KOPT-K1 (cell line): ENCODE measurements around the gene COL6A6.
"Not testable (repeated sequence)": the region's sequence is repeated elsewhere in the genome, so short reads cannot be mapped to it uniquely, and the experiment has no call there.

Experiments
- H3K27ac ChIP-seq: fragments of 200-600 bp; sonication (generic); 2 replicates; pipeline ENCODE4 v1.5.1; 2016; ENCODE audit warnings: antibody characterized with exemption, mild to moderate bottlenecking, low read depth, low read length; ENCODE audit not compliant: poor library complexity, severe bottlenecking
- H3K36me3 ChIP-seq: fragments of 200-600 bp; sonication (generic); 2 replicates; pipeline ENCODE4 v1.5.1; 2017; ENCODE audit warnings: antibody characterized with exemption, mild to moderate bottlenecking, low read length, moderate library complexity; ENCODE audit not compliant: insufficient read depth
- H3K9me3 ChIP-seq: fragments of 200-600 bp; sonication (generic); 2 replicates; pipeline ENCODE4 v1.5.1; 2017; ENCODE audit warnings: antibody characterized with exemption, low read length, mild to moderate bottlenecking; ENCODE audit not compliant: insufficient read depth, poor library complexity, severe bottlenecking

Gene COL6A6

DNA sequence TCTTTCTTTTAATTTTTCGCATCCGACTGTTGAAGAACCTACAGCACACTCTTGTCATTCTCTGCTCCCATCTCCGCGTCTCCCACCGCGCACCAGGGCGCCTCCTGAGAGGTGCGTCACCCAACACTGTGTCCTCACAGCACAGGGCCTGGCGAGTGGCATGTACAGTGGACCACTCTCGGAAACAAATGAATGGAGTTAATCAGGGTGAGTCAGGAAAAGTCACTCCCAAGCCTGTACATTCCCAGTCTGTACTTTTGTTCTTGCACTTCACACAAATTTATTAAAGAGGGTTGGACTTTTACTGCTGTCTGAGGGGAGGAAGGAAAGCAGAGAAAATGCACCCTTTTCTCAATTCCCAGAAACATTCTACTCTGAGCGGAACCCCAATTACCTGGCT lies 625 bp downstream of the COL6A6 start:
- Histone ChIP-seq H3K9me3 (peaks cover 6% of the 10 kb centered on the region), H3K27ac (no peak overlapping the region), H3K36me3 (no peaks in the 10 kb centered on the region)

DNA sequence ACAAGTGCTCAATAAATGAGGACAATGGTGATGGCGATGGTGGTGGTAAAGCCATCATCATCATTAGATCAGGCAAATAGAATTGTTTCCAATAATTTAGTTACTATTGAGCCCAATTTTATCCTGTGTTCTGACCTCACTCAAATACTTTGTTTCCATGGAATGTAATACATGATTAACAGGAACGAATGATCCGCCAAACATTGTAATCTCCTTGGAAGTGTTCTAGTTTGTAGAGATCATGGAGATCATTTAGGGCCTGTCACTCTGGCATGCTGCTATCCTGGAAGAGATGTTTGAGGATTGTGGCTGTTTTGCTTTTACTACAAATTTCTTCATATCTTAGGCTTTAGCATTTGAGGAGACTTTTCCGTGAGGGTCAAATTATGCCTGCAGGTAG lies 2.8 kb downstream of the COL6A6 start:
- Histone ChIP-seq H3K36me3 (no peaks in the 10 kb centered on the region), H3K27ac (no peak overlapping the region), H3K9me3 (peaks cover 6% of the 10 kb centered on the region)

DNA sequence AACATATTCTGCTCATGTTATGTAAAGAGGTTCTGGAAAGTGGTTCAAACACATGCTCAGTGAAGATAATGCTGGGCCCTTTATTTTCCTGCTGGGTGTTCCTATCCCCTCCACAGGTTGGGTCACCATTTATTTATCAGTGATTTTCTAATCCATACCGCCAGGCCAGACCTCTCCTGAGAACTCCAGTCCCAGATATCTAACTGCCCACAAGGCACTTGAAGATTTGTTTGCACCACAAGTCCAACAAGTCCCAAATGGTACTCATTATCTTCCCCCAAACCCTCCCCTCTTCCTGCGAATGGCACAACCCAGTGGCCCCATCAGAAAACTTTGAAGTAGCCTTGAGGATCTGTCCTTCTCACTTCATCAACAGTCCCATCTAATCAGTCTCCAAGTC lies 5.4 kb downstream of the COL6A6 start:
- no peaks in the 10 kb centered on the region for H3K9me3 ChIP-seq
- H3K36me3 ChIP-seq: no peaks in the 10 kb centered on the region
- H3K27ac ChIP-seq: no peak overlapping the region

DNA sequence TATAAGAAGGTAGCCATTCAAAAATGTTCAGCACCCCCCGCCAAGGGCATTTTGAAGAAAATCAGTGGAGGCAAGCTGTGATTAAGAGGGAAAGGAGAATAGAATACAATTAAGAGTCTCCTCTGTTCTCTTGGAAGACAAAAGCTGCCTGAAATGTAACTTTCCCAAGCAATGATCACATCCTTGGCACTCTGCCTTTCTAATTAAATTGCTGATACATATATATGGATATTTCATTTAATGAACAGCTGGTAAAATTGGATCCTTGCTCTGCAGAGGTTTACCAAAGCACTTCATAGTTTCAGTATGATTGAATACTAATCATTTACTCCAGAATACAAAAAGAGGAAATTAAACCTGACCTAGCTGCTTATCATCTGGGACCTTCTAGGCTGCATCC lies 10.4 kb downstream of the COL6A6 start:
- Histone ChIP-seq H3K27ac (no peak overlapping the region), H3K9me3 (no peaks in the 10 kb centered on the region), H3K36me3 (no peaks in the 10 kb centered on the region)

DNA sequence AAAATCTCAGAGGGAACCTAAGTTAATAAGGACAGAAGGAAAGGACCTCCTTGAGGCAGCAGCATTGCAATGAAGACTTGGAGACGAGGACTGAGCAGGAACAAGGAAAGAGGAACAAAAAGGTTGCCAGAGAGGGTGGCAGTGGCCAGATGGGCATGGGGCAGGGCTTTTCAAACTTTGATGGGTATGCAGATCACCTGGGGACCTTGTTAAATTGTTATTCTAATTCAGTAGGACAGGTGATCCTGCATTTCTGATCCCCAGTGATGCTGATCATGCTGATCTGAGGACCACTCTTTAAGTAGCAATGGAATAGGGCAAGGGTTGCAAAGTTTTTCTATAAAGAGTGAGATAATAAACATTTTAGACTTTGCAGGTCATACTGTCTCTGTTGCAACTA lies 11.1 kb downstream of the COL6A6 start:
- no peaks in the 10 kb centered on the region for H3K36me3 ChIP-seq
- no peak overlapping the region for H3K27ac ChIP-seq
- no peaks in the 10 kb centered on the region for H3K9me3 ChIP-seq

DNA sequence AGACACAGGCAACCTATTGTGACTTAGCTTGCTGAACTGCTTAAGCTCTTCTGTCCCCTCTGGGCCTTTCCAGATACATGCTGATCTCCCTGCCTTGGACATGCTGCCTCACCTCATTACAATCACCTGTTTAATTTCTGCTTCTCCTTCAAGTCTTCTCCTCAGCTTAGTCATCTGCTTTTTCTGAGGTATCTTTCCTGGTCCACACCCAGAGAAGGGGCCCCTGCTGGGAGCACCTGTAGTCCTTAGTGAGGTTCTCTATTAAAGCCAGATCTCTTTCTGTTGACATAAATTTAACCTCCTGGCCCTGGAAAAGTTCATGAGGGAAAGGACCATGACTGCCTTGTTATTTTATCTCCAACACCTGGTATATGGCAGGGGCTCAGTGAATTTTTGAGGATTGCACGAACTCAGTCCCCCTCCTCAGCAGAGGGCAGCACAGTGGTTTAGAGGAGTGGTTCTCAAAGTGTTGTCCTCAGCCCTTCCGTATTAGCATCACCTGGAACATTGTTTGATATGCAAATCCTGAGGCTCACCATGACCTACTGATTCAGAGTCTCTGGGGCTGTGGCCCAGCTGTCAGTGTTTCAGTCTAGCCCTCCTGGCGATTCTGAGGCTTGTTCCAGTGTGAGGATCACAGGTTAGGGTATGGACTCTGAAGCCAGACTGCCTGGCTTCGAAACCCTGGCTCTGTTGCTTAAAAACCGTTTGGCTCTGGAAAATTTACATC lies 12.7 kb downstream of the COL6A6 start:
- H3K9me3 ChIP-seq: no peaks in the 10 kb centered on the region
- H3K27ac ChIP-seq: no peak overlapping the region
- no peaks in the 10 kb centered on the region for H3K36me3 ChIP-seq

DNA sequence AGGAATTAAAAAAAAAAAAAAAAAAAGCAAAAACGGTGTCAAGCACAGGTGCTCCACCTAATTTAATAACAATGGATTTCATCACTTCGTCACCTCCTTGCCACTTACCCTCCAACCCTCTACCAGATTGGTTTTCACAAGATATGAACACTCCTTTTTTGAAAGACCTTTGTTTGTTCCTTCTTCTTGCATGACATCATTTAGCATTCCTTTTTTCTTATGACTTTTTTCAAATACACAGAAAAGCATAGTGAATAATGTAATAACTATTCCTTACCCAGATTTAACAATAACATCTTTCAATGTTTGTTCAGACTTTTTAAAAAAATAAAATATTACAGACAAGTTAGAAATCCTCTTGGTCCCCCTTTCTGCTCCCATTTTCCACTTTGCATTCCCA lies 16.3 kb downstream of the COL6A6 start:
- Histone ChIP-seq H3K27ac (no peak overlapping the region), H3K36me3 (no peaks in the 10 kb centered on the region)

DNA sequence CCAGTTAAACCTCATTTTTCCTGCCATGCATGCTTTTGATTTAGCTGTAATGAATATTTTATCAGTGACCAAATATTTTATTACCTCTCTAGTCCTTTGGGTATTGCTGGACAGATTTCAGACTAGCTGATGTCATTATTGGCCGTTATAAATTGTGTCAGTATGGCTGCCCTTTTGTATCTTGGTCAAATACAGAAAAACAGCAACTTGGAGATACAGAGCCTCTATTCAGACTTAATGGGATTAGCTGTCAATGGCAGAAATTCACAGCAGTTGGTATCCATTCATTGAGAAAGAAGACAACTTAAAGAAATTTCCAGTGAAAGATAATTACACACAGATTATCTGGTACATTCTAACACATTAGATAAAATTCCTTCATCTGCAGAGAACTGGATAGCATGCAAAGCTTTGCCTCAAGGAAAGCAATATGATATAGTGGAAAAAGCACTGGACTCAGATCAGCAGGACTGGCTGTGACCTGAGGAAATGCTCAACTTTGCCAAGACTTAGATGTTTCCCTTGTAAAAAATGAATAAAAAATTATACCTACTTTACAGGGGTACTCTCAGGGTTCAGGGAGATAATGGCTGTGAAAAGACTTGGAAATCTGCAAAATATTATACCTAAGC lies 20.8 kb downstream of the COL6A6 start:
- Histone ChIP-seq H3K27ac (no peak overlapping the region), H3K9me3 (no peaks in the 10 kb centered on the region), H3K36me3 (no peaks in the 10 kb centered on the region)

More for the DNA sequence above, 16.3 kb downstream of the COL6A6 start:
- no peaks in the 10 kb centered on the region for H3K9me3 ChIP-seq

DNA sequence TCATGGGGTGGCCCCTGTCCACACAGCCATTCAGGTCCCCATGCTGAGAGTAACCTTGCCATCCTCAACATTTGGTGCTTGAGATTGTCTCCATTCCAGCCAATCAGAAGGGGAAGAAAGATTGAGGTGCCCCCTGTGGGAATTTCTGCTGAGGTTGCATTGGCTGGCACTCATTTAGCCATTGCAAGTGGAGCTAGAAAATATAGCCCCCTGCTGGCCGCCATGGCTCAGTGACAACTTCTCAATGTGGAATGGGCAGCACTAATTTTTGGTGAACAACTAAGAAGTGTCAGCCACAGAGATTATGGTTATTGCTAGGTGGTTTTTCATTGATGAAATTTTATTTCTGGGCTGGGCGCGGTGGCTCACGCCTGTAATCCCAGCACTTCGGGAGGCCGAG lies 22.0 kb downstream of the COL6A6 start:
- Histone ChIP-seq H3K27ac (no peak overlapping the region), H3K36me3 (no peaks in the 10 kb centered on the region), H3K9me3 (no peaks in the 10 kb centered on the region)

DNA sequence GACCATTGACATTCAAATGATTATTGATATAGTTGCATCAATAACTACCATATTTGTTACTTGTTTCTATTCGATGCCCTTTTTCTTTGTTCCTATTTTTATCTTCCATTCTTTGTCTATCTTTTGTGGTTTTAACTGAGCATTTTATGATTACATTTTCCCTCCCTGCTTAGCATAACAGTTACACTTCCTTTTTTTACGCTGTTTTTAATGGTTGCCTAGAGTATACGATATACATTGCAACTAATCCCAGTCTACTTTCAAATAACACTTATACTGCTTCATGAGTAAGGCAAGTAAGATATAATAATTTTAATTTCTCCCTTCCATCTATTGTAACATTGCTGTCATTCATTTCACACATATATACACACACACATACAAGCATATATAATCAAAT lies 26.3 kb downstream of the COL6A6 start:
- Histone ChIP-seq H3K36me3 (no peaks in the 10 kb centered on the region), H3K9me3 (no peaks in the 10 kb centered on the region), H3K27ac (no peak overlapping the region)

DNA sequence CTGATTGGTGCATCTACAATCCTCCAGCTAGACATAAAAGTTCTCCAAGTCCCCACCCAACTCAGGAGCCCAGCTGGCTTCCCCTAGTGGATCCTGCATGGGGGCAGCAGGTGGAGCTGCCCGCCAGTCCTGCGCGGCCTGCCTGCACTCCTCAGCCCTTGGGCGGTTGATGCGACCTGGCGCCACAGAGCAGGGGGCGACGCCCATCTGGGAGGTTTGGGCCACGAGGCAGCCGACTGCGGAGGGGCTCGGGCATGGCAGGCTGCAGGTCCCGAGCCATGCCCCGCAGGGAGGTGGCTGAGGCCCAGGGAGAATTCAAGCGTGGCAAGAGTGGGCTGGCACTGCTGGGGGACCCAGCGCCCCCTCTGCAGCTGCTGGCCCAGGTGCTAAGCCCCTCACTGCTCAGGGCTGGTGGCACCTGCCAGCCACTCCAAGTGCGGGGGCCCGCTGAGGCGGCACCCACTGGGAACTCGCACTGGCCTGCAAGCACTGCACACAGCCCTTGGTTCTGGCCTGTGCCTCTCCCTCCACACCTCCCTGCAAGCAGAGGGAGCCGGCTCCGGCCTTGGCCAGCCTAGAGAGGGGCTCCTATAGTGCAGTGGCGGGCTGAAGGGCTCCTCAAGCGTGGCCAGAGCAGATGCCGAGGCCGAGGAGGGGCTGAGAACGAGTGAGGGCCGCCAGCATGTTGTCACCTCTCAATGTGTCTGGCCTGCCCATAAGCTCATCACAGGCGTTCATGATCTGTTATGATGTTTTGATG lies 30.1 kb downstream of the COL6A6 start:
- Histone ChIP-seq H3K27ac (no peak overlapping the region), H3K9me3 (no peaks in the 10 kb centered on the region), H3K36me3 (no peaks in the 10 kb centered on the region)

DNA sequence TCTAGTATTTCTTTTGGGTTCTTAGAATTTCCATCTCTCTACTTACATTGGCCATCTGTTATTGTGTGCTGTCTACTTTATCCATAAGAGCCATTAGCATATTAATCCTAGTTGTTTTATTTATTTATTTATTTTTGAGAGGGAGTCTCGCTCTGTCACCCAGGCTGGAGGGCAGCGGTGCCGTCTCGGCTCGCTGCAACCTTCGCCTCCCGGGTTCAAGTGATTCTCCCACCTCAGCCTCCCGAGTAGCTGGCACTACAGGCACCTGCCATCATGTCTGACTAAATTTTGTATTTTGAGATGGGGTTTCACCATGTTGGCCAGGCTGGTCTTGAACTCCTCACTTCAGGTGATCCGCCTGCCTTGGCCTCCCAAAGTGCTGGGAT lies 30.7 kb downstream of the COL6A6 start:
- H3K9me3 ChIP-seq, H3K27ac ChIP-seq, H3K36me3 ChIP-seq: not testable (repeated sequence)

DNA sequence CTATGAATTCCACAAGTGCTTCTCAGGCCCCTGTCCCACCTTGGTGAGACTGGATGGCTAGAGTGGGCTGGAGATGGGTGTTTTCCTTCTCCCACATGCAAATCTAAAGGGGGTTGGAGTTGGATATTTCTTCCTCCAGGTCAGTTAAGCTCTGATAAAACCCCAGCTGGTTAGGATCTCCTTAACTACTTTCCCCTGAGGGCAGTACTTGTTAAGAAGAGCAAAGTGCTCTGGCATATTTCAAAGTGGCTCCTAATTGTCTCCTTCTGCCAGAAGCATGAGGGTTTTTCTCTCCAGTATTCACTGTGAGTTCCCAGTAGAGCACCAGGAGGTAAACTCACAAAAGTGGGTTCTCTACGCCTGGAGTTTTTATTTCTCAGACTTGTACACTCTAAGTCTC lies 31.4 kb downstream of the COL6A6 start:
- Histone ChIP-seq H3K36me3 (no peaks in the 10 kb centered on the region), H3K9me3 (no peaks in the 10 kb centered on the region), H3K27ac (no peak overlapping the region)

DNA sequence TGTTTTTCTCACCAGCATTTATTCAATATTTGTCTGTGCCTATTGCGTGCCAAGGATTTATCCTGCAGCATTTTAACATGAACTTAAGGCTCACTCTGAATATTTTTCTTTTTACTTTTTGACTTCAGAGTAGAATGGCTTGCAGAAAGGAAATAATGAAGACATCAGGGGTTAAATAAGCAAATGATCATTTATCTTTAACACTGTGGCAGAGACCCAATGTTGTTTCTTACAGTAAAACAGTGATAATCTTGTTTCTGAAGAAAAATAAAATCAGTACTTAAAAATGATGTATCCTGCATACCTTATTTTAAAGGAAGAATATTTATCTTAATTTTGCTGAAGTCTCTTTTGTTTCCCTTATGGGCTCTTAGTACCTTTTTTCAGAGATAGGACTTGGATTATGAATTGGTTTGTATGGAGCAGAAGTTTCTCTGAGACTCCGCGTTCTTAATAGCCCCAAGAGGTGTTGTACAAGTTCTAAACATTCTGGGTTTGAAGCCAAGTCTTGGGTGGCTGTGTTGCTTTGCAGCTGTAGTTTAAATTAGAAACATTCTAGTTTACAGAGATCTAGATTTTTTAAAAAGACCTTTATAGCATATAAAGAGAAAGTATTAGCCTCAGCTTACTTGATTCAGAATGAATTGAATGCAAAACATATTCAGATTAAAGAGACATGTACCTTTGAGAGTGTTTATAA lies 40.5 kb downstream of the COL6A6 start:
- H3K27ac ChIP-seq: no peak overlapping the region
- H3K36me3 ChIP-seq: no peaks in the 10 kb centered on the region
- H3K9me3 ChIP-seq: no peaks in the 10 kb centered on the region

DNA sequence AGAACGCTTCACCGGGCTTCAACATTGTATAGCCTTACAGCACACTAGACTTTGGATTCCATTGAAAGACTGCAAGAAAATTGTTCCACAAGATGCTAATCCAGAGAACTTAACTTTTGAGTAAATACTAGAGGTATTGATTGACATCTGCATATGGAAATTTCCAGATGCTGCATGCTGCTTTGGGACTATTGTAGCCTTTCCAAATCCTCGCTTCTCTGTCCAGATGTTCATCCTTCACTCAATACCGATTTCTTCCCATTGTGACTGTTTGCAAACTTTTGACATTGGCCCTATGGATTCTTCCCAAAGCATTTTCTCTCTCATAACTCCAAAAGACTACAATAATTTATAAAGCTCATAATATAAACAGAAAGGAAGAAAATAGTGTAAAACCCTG lies 41.4 kb downstream of the COL6A6 start:
- Histone ChIP-seq H3K27ac (no peak overlapping the region), H3K9me3 (no peaks in the 10 kb centered on the region), H3K36me3 (no peaks in the 10 kb centered on the region)
